Measurements from ENCODE around the gene DLST.

GRCh38 chr14:74932401-74932901 lies 50.7 kb downstream of the DLST start:
- TF ChIP-seq CTCF (IDR thresholded peaks at IDR 0.05): no peak
- TF ChIP-seq POLR2A (IDR thresholded peaks at IDR 0.05): no peak

Measured in adrenal gland (tissue), 5 donors.